ENCODE results near the gene DPEP3.

Gene DPEP3

DNA sequence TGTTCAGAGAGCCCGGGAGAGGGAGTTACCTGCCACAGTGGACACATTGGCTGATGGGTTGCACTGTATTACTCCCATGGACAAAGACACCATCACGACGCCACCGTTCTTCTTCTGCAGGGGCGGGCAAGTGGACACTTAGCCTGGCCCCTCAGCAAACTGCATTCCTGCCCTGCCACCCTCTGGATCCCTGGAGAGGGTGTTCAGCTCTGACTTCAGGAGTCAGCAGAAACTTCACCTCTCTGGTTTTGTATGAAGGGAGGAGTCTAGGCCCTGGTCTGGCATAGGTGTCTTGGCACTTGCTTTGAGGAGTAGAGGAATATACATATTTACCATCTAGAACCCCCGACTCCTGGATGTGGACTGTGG is 9.7 kb upstream of the DPEP3 start:
- TF ChIP-seq, protein P1, sequence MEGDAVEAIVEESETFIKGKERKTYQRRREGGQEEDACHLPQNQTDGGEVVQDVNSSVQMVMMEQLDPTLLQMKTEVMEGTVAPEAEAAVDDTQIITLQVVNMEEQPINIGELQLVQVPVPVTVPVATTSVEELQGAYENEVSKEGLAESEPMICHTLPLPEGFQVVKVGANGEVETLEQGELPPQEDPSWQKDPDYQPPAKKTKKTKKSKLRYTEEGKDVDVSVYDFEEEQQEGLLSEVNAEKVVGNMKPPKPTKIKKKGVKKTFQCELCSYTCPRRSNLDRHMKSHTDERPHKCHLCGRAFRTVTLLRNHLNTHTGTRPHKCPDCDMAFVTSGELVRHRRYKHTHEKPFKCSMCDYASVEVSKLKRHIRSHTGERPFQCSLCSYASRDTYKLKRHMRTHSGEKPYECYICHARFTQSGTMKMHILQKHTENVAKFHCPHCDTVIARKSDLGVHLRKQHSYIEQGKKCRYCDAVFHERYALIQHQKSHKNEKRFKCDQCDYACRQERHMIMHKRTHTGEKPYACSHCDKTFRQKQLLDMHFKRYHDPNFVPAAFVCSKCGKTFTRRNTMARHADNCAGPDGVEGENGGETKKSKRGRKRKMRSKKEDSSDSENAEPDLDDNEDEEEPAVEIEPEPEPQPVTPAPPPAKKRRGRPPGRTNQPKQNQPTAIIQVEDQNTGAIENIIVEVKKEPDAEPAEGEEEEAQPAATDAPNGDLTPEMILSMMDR (IDR thresholded peaks at IDR 0.05; ENCODE audit: low read depth, low read length): no peak
- DNase-seq (ENCODE audit: extremely low read depth, low read depth): no peak

GRCh38 chr16:67989322-67990017 is 9.2 kb upstream of the DPEP3 start:
- no peak for DNase-seq (ENCODE audit: extremely low read depth, low read depth)
- TF ChIP-seq, protein P1 (IDR thresholded peaks at IDR 0.05; ENCODE audit: low read depth, low read length): no peak

DNA sequence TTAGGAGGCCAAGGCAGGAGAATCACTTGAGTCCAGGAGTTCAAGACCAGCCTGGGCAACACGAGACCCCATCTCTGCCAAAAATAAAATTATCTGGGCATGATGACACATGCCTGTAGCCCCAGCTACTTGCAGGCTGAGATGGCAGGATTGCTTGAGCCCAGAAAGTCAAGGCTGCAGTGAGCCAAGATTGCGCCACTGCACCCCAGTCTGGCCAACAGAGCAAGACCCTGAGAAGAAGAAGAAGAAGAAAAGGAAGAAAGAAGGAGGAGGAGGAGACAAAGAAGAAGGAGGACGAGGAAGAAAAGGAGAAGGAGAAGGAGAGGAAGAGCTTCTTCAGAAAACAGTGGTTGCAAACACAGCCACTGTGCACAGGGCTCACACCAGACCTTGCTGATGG is 8.4 kb upstream of the DPEP3 start:
- DNase-seq (ENCODE audit: extremely low read depth, low read depth): no peak
- TF ChIP-seq, protein P1 (IDR thresholded peaks at IDR 0.05; ENCODE audit: low read depth, low read length): no peak

- DNase-seq (ENCODE audit: extremely low read depth, low read depth): no peak
- TF ChIP-seq, protein P1 (IDR thresholded peaks at IDR 0.05; ENCODE audit: low read depth, low read length): no peak
Measured at GRCh38 chr16:67987460-67988160, 7.3 kb upstream of the DPEP3 start.

DNA sequence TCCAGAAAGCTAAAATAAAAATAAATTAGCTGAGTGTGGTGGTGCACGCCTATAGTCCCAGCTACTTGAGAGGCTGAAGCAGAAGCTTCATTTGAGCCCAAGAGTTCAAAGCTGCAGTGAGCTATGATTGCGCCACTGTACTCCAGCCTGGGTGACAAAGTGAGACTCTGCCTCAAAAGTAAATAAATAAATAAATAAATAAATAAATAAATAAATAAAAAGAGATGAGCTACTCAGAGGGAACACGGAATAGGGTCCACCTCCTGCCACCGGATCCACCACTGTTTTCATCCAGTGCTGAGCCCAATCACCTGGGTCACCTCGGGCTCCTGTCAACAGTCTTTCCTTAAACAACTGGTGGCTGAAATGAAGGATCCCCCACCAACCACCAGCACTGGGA is 6.7 kb upstream of the DPEP3 start:
- no peak for DNase-seq (ENCODE audit: extremely low read depth, low read depth)
- TF ChIP-seq, protein P1 (IDR thresholded peaks at IDR 0.05; ENCODE audit: low read depth, low read length): no peak

GRCh38 chr16:67982011-67982696 is 1.9 kb upstream of the DPEP3 start:
- no peak for DNase-seq (ENCODE audit: extremely low read depth, low read depth)
- TF ChIP-seq, protein P1 (IDR thresholded peaks at IDR 0.05; ENCODE audit: low read depth, low read length): no peak

Data from AG09319 (cell line).